Measurements from ENCODE around the gene NAP1L1.

NAP1L1 gene, protein sequence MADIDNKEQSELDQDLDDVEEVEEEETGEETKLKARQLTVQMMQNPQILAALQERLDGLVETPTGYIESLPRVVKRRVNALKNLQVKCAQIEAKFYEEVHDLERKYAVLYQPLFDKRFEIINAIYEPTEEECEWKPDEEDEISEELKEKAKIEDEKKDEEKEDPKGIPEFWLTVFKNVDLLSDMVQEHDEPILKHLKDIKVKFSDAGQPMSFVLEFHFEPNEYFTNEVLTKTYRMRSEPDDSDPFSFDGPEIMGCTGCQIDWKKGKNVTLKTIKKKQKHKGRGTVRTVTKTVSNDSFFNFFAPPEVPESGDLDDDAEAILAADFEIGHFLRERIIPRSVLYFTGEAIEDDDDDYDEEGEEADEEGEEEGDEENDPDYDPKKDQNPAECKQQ

GRCh38 chr12:76083904-76084862 lies at the start of gene NAP1L1:
Gene NAP1L1 (minus strand): TSS chr12:76084685. CDS start chr12:76074219, 10,466 bp downstream.
- peak; percentile 83 for DNase-seq (ENCODE audit: low read depth)

DNA sequence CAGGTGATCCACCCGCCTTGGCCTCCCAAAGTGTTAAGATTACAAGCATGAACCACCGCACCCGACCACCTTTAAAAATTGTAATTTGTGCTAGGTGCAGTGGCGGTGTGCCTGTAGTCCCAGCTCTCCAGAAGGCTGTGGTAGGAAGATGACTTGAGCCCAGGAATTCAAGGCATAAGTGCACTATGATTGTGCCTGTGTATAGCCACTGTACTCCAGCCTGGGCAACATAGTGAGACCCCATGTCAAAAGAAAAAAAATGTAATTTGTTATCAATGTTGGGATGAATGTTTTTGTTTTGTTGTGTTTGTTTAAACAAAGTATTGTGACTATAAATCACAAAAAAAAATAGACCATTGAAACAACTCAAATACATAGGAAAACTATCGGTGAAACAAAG lies 43.1 kb upstream of the NAP1L1 start:
- no peak for DNase-seq (ENCODE audit: low read depth)

- no peak for DNase-seq (ENCODE audit: low read depth)
These were observed 40.0 kb upstream of the NAP1L1 start for GRCh38 chr12:76124456-76124855.

DNA sequence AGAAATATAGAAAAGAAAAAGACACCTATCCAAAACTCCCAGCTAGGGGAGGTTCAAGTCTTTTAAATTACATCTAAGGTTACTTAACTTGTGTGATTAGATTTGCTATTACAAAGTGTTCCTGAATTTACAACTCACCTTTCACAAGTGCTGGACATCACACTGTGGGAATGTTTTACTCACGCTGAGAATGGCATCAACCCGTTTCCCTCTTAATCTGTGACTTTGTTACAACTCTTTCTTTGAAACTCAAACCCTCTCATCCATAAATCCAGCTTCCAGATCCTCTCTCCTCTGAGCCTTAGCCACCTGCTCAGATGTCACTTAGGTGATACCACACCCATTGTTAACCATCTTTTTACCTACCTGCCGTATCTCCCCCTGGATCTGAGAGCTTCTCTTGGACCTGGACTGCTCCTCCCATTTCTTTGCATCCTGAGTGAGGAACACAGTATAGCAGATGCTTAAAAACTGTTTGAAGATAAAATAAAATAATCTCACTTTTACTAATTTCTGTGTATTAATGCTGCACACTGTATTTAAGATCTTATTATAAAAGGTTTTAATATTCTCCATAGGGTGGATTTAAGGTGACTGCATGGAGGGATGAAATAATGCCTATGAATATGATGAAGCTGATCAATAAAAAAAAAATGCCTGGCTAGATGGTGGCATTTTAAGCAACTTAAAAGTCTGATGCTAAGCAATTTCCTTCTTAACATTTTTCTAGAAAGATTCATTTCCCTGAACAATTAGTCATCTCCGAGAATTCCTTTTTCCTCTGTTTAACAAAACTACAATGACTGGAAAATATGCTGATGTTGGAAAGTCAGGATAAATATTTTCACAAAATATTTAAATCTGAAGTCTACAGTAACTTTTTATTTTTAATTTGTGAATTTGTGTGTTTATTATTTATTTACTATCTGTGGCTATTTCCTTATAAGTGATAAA lies 39.1 kb upstream of the NAP1L1 start:
- no peak for DNase-seq (ENCODE audit: low read depth)

DNA sequence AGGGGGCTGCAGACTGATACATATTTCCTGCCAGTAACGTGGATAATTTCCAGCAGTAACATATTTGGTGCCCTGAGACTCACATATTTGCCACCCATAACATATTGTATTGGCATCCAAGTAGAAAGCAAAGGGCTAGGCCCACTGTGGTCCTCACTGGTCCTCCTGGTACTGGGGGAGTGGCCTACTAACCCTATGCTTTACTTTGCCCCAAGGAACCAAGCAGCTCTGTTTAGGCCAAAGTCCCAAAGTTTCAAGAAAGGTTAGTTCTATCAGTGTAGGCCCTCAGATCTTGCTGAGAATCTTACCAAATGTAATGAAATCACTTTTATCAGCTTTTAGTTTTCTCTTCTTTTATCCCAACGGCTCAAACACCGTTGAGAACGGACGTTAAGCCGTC lies 35.4 kb upstream of the NAP1L1 start:
- DNase-seq (ENCODE audit: low read depth) = no peak

DNA sequence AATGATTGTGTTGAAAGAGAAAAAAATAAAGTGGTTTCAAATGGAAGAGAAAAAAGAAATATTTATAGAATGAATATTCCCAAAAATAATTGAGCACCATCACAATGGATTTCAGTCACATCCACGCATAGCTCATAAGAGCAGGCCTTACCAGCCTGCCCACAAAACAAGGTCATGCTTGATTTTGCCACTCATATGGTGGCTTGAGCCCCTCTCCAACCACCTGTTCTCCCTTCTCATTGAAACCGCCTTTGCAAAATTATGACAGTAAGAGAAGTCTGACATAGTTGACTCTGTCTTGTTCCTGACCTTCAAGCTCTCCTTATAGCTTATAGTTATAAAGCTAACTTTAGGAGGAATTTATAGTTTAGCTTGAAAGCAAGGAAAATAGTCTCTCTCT lies 33.3 kb upstream of the NAP1L1 start:
- DNase-seq (ENCODE audit: low read depth) = no peak

GRCh38 chr12:76117067-76117691 lies 32.7 kb upstream of the NAP1L1 start:
- DNase-seq (ENCODE audit: low read depth) = no peak

DNA sequence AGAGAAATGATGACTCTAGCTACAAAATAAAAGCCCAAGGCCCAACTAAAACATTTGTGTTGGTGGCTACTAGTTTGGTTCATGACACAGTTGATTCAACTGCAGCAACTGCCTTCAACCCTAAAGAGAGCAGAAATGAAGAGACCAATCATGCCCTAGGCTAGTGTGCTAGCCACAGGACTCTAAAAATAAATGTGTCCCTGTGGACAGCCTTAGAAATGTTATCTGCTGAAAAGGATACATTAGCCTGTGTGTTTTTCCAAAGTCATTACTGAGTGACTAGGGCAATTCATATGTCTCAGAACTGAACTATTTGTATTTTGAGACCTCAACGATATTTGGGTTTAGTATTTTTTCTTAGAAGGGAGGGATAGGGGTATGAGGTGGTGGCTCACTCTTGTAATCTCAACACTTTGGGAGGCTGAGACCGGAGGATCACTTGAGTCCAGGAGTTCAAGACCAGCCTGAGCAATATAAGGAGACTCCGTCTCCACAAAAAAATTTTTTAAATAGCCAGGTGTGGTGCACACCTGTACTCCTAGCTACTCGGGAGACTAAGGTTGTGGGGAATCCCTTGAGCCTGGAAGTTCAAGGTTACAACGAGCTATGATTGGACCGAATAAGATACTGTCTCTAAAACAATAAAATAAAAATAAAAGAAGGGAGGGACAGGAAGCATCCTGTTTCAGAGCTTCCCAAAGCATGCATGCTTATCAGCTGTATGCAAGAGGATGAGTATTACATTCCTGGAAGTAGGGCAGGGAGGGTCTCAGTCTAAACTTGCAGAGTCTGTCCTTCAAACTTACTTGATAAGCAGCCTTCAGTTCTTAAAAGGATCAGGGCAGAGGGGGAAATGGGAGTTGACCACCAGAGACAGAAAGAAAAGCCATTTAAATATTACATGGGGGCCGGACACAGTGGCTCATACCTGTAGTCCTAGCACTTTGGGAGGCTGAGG lies 29.6 kb upstream of the NAP1L1 start:
- no peak for DNase-seq (ENCODE audit: low read depth)

- no peak for DNase-seq (ENCODE audit: low read depth)
These were observed 26.8 kb upstream of the NAP1L1 start for GRCh38 chr12:76111209-76111749.

- DNase-seq (ENCODE audit: low read depth) = no peak
These were observed 25.4 kb upstream of the NAP1L1 start for GRCh38 chr12:76109879-76110278.

DNA sequence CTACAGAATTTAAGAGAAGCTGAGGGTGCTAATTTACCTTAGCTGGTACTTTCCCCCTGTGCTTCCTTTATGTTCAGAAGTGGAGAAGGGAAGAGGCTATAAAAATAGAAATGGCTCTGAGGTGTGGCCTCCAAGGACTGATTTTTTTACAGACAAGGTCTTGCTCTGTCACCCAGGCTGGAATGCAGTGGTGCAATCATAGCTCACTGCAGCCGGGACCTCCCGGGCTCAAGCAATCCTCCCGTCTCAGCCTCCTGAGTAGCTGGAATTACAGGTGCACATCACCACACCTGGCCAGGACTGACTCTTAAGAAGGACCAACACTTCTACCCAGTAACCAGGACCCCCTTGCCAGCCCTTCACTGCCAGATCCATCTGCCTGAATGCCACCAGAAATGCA lies 23.9 kb upstream of the NAP1L1 start:
- DNase-seq (ENCODE audit: low read depth) = no peak

GRCh38 chr12:76106631-76107030 lies 22.1 kb upstream of the NAP1L1 start:
- DNase-seq (ENCODE audit: low read depth) = no peak

- no peak for DNase-seq (ENCODE audit: low read depth)
These were observed 19.5 kb upstream of the NAP1L1 start for GRCh38 chr12:76103958-76104357.

DNA sequence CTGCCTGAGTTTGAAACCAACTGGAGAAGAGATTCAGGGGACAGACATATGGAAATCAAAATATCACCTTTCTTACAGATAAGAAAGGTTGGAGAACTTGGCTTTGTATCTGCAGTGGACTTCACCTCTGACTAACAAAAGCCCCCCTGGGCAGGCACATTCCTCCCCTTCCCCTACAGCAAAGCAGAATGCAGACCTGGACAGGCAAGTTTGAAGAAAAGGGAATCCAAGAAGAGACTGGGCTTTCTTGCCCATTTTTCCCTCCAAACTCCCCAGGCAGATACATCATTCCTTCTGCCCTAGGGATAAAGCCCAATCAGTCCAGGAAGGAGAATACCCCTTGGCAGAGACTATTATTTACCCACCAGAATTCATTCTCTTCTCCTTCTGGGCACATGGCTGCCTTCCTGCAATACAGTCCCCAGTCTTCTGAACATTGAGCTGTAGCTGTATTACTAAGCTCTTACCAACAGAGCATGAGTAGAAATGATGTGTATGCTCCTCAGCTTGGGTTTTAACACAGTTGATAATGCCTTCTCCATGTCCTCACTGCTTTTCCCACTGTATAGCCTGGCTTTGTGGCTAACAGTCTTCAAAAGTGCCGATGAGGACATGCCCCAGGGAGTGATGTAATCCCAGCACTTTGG lies 17.4 kb upstream of the NAP1L1 start:
- no peak for DNase-seq (ENCODE audit: low read depth)

- DNase-seq (ENCODE audit: low read depth) = no peak
These were observed 11.7 kb upstream of the NAP1L1 start for GRCh38 chr12:76096079-76096646.

DNA sequence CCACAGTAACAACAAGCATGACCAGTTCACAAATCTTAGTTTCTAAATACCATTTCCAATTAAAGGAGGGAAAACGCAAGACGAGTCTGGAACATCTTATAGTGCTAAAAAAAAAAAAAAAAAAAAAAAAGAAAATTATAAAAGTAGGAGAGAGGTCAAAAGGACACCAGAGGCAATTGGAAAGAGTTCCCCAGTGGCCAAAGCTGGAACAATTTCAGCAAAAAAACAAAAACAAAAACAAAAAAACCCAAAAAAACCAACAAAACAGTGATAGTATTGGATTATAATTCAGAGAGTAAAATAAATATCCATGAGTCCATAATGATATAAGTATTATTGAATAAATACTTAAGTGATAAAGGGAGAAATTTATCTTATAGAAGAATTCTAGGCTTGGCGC lies 10.3 kb upstream of the NAP1L1 start:
- DNase-seq (ENCODE audit: low read depth) = no peak

GRCh38 chr12:76091246-76091754 lies 6.8 kb upstream of the NAP1L1 start:
- DNase-seq (ENCODE audit: low read depth) = no peak

- no peak for DNase-seq (ENCODE audit: low read depth)
These were observed 1.0 kb upstream of the NAP1L1 start for GRCh38 chr12:76085520-76085868.

Measured in GM04503 (cell line).